B cell (primary cell): Measurements from ENCODE around the gene PDE3A. TPM values are rescaled to one million over a fixed set of nuclear protein-coding genes. Genes with fewer than 3 reads are reported as not detected.

Experiments used
- ATAC-seq: fragments of 200-7000 bp; cut with Tn5 transposase; one replicate; pipeline ENCODE4 v1.10.0; 2021; ENCODE audit warnings: low read depth, mild to moderate bottlenecking, moderate number of reproducible peaks, moderate library complexity
- CTCF ChIA-PET: fragments of 350-600 bp; sonication (Branson Sonifier 250); formaldehyde crosslinking; loops from one replicate; lab custom pipeline; 2021; ENCODE audit warnings: antibody characterized with exemption, inconsistent platforms; lab: Charles Lee
- POLR2A ChIA-PET: fragments of 350-600 bp; sonication (Branson Sonifier 250); formaldehyde crosslinking; loops from one replicate; lab custom pipeline; 2021; ENCODE audit warnings: antibody characterized with exemption; lab: Charles Lee
- DNase-seq: peaks from one replicate; pipeline ENCODE4 v3.0.0; 2013
- H2AFZ ChIP-seq: 2 replicates; pipeline ENCODE4 v1.6.1; 2012; ENCODE audit warnings: mild to moderate bottlenecking, low read depth, low read length; ENCODE audit not compliant: insufficient read depth, poor library complexity, severe bottlenecking
- H3K27ac ChIP-seq, 2 donors: 1 replicate in 1 of 2; 2 replicates in 1 of 2; pipeline ENCODE4 v1.5.1; 2012 to 2013; ENCODE audit warnings: low read length in 2 of 2, mild to moderate bottlenecking in 2 of 2, moderate library complexity in 1 of 2
- H3K27me3 ChIP-seq, 4 experiments: fragments of 200-600 bp in 1 of 4; sonication (generic) in 1 of 4; replicated peaks in 1 of 4; 1 replicate in 2 of 4; 2 replicates in 2 of 4; pipeline versions ENCODE4 v1.6.1 to v1.7.0; 2013 to 2016; ENCODE audit warnings: low read length in 3 of 4, mild to moderate bottlenecking in 2 of 4, mixed read lengths in 1 of 4, moderate library complexity in 1 of 4; ENCODE audit not compliant: insufficient read depth in 4 of 4, control insufficient read depth in 3 of 4; ENCODE audit errors: control extremely low read depth in 1 of 4
- H3K36me3 ChIP-seq, 2 experiments: replicated peaks in 1 of 2; 1 replicate in 1 of 2; 2 replicates in 1 of 2; pipeline versions ENCODE4 v1.6.1 to v1.7.1; 2013; ENCODE audit warnings: low read length in 1 of 2; ENCODE audit not compliant: insufficient read depth in 2 of 2, control insufficient read depth in 1 of 2; ENCODE audit errors: control extremely low read depth in 1 of 2, extremely low read depth in 1 of 2
- H3K4me1 ChIP-seq, 2 donors: fragments of 200-600 bp in 1 of 2; sonication (generic) in 1 of 2; 1 replicate in 1 of 2; 2 replicates in 1 of 2; pipeline versions ENCODE4 v1.5.1 to v1.6.1; 2013 to 2017; ENCODE audit warnings: low read length in 2 of 2; ENCODE audit not compliant: control insufficient read depth in 2 of 2, insufficient read depth in 2 of 2
- H3K4me2 ChIP-seq: replicated peaks from 2 replicates; pipeline ENCODE3; 2012; ENCODE audit warnings: mild to moderate bottlenecking, low read depth, low read length; ENCODE audit not compliant: poor library complexity, severe bottlenecking
- H3K4me3 ChIP-seq, 5 experiments: fragments of 200-600 bp in 1 of 5; sonication (generic) in 1 of 5; 1 replicate in 3 of 5; 2 replicates in 2 of 5; pipeline versions ENCODE4 v1.5.1 to v1.7.0; 2011 to 2016; ENCODE audit warnings: low read length in 4 of 5, mild to moderate bottlenecking in 4 of 5, low read depth in 2 of 5, control low read depth in 1 of 5, moderate library complexity in 1 of 5; ENCODE audit not compliant: insufficient read depth in 1 of 5; ENCODE audit errors: control extremely low read depth in 1 of 5, extremely low read depth in 1 of 5
- H3K79me2 ChIP-seq: fragments of 200-600 bp; sonication (generic); one replicate; pipeline ENCODE4 v1.6.0; 2016; ENCODE audit warnings: low read length; ENCODE audit not compliant: control insufficient read depth, insufficient read depth
- H3K9ac ChIP-seq: fragments of 200-600 bp; sonication (generic); 2 replicates; pipeline ENCODE4 v1.6.1; 2017; ENCODE audit warnings: mild to moderate bottlenecking, low read length, moderate library complexity
- H3K9me3 ChIP-seq, 3 donors: one replicate each; pipeline versions ENCODE4 v1.6.1 to v1.7.1; 2013; ENCODE audit warnings: low read length in 2 of 3; ENCODE audit not compliant: control insufficient read depth in 2 of 3, insufficient read depth in 1 of 3; ENCODE audit errors: control extremely low read depth in 1 of 3
- H4K20me1 ChIP-seq: 2 replicates; pipeline ENCODE4 v1.6.0; 2012; ENCODE audit warnings: mild to moderate bottlenecking, low read length; ENCODE audit not compliant: insufficient read depth, control insufficient read depth, poor library complexity, severe bottlenecking
- H3K27ac Mint-ChIP-seq: one replicate; pipeline ENCODE4 v1.8.0; 2021; ENCODE audit warnings: mixed read lengths
- H3K27me3 Mint-ChIP-seq: one replicate; pipeline ENCODE4 v1.8.0; 2021; ENCODE audit warnings: mixed read lengths
- H3K4me1 Mint-ChIP-seq: one replicate; pipeline ENCODE4 v1.8.0; 2021; ENCODE audit warnings: mixed read lengths
- H3K4me3 Mint-ChIP-seq: one replicate; pipeline ENCODE4 v1.8.0; 2021; ENCODE audit warnings: mixed read lengths
- H3K9me3 Mint-ChIP-seq: one replicate; pipeline ENCODE4 v1.8.0; 2022; ENCODE audit warnings: mixed read lengths; ENCODE audit not compliant: insufficient read depth
- EZH2 ChIP-seq: IDR thresholded peaks from 2 replicates; pipeline ENCODE4 v1.6.1; 2012; ENCODE audit warnings: borderline replicate concordance, low read depth, mild to moderate bottlenecking, moderate library complexity, low read length; ENCODE audit not compliant: insufficient read depth, poor library complexity, severe bottlenecking
- WGBS: methylation state at CpG from one replicate; pipeline ENCODE4 v1.1.5; 2013; ENCODE audit warnings: missing lambda C conversion rate; ENCODE audit not compliant: insufficient coverage; 5-methylcytosine and 5-hydroxymethylcytosine counted together
- intact Hi-C: fragments of 100-400 bp; cut with micrococcal nuclease; formaldehyde crosslinking; loops from one replicate; pipeline ENCODE4 v1.10.0; 2022
- polyA plus RNA-seq: library from polyadenylated mRNA; depleted of rRNA; stranded (reverse); fragments of >200 nt; gene quantifications from 2 replicates; pipeline ENCODE4 v1.2.3, GENCODE V29; 2012
- total RNA-seq, 2 donors: library from RNA; stranded (reverse); fragments of 120-200 nt in 1 of 2; gene quantifications; 1 replicate in 1 of 2; 2 replicates in 1 of 2; pipeline versions ENCODE4 v1.2.3 to v1.2.4, GENCODE V29; 2013 to 2022
- TF ChIP-seq, protein P1 (sequence below): fragments of 200-600 bp; IDR thresholded peaks from one replicate; pipeline ENCODE4 v1.8.0; 2022; ENCODE audit warnings: antibody characterized with exemption, mild to moderate bottlenecking

PDE3A gene
- total and polyA plus RNA-seq, 2 donors (not counting 1 experiment from before 2014, with no cell fraction given): not detected

DNA sequence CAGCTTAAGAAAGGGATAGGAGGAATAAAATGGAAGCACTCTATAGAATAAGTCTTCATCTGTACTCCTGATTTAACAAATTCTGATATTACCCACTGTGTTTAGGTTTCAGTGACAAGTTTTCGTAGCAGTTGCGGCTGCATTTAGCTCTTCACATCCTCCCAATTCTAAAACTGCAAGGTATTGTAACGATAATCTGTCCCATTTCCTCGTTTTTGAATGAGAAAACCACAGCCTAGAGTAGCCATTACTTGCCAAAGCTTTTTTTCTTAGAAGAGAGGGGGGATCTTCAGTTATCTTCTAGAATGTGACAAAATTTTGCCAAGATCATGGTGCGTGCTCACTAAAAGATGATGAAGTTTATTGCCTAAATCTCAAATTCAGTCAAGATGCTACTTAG lies 155.8 kb downstream of the PDE3A start:
- intact Hi-C loops: no loop called here
- ChIA-PET POLR2A (no interaction called here), CTCF (no interaction called here)
- no peak overlapping the region for H3K4me3 Mint-ChIP-seq
- H3K4me1 Mint-ChIP-seq: no peaks in the 10 kb centered on the region
- Histone ChIP-seq H3K27me3 (no peaks in the 10 kb centered on the region), H3K9ac (no peak overlapping the region), H3K4me1 (no peaks in the 10 kb centered on the region), H2AFZ (no peak overlapping the region), H3K27ac (no peak overlapping the region), H3K79me2 (no peaks in the 10 kb centered on the region), H3K4me2 (no peak overlapping the region), H3K9me3 (peaks cover 0 to 2% (median 0%) of the 10 kb centered on the region in 3 donors), H3K4me3 (no peak overlapping the region), H3K36me3 (no peaks in the 10 kb centered on the region), H4K20me1 (no peaks in the 10 kb centered on the region)
- no peak overlapping the region for H3K27ac Mint-ChIP-seq
- no peaks in the 10 kb centered on the region for H3K27me3 Mint-ChIP-seq
- WGBS: no CpG with 5 or more reads among the region's 5 CpGs
- no peak for TF ChIP-seq EZH2
- TF ChIP-seq, protein P1, sequence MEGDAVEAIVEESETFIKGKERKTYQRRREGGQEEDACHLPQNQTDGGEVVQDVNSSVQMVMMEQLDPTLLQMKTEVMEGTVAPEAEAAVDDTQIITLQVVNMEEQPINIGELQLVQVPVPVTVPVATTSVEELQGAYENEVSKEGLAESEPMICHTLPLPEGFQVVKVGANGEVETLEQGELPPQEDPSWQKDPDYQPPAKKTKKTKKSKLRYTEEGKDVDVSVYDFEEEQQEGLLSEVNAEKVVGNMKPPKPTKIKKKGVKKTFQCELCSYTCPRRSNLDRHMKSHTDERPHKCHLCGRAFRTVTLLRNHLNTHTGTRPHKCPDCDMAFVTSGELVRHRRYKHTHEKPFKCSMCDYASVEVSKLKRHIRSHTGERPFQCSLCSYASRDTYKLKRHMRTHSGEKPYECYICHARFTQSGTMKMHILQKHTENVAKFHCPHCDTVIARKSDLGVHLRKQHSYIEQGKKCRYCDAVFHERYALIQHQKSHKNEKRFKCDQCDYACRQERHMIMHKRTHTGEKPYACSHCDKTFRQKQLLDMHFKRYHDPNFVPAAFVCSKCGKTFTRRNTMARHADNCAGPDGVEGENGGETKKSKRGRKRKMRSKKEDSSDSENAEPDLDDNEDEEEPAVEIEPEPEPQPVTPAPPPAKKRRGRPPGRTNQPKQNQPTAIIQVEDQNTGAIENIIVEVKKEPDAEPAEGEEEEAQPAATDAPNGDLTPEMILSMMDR: no peak
- DNase-seq: no peak
- peaks cover 2% of the 10 kb centered on the region for H3K9me3 Mint-ChIP-seq
- no peak for ATAC-seq

DNA sequence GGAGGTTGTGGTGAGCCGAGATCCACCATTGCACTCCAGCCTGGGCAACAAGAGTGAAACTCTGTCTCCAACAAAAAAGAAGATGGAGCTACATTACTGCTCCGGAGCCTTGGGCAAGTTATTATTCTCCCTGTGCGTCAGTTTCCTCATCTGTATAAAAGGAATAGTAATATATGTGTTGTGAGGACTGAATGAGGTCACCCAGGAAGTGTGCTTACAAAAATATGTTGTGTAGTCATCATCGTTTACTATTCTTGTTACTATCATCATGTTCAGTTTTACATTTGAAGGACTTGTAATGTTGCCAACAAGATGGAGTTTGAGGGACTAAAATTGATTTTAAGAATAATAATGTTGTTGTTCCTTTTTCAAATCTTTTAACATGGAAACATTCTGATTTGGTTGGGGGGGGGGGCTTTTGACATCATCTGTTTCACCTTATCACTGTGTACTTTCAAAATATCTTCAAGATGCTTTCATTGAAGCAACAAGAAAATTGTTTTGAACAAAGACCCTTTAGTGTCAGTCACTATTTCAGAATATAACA lies 156.8 kb downstream of the PDE3A start:
- Histone ChIP-seq H3K9ac (no peak overlapping the region), H3K27ac (no peak overlapping the region), H3K27me3 (no peaks in the 10 kb centered on the region), H3K4me2 (no peak overlapping the region), H3K79me2 (no peaks in the 10 kb centered on the region), H3K36me3 (no peaks in the 10 kb centered on the region), H2AFZ (no peak overlapping the region), H4K20me1 (no peaks in the 10 kb centered on the region), H3K4me1 (no peaks in the 10 kb centered on the region), H3K9me3 (peaks cover 0 to 2% (median 0%) of the 10 kb centered on the region in 3 donors), H3K4me3 (no peak overlapping the region)
- H3K4me1 Mint-ChIP-seq: no peaks in the 10 kb centered on the region
- ATAC-seq: no peak
- no peak overlapping the region for H3K4me3 Mint-ChIP-seq
- no peak overlapping the region for H3K27ac Mint-ChIP-seq
- TF ChIP-seq, protein P1: no peak
- no peak for TF ChIP-seq EZH2
- CTCF ChIA-PET: no interaction called here
- intact Hi-C loops: no loop called here
- no peak for DNase-seq
- POLR2A ChIA-PET: no interaction called here
- no peaks in the 10 kb centered on the region for H3K9me3 Mint-ChIP-seq
- 100% methylated on average over 1 of the region's 4 CpGs for WGBS
- H3K27me3 Mint-ChIP-seq: no peaks in the 10 kb centered on the region
